ENCODE measurements around the gene DCLK1.

Gene DCLK1

GRCh38 chr13:36131222-36131930, at the start of gene DCLK1:
Gene DCLK1, minus strand, starts transcription at chr13:36131382.
- no peak for TF ChIP-seq CTCF (IDR thresholded peaks at IDR 0.05; ENCODE audit: insufficient read depth, missing control alignments)
- DNase-seq (ENCODE audit: insufficient read length, low spot score) (no peak), FAIRE-seq (no peak)

- DNase-seq (ENCODE audit: insufficient read length, low spot score): no peak
- no peak for FAIRE-seq
- TF ChIP-seq CTCF (IDR thresholded peaks at IDR 0.05; ENCODE audit: insufficient read depth, missing control alignments): no peak
These were observed 44.4 kb upstream of the DCLK1 start for GRCh38 chr13:36175621-36176020.

- FAIRE-seq (no peak), DNase-seq (ENCODE audit: insufficient read length, low spot score) (no peak)
- TF ChIP-seq CTCF (IDR thresholded peaks at IDR 0.05; ENCODE audit: insufficient read depth, missing control alignments): no peak
These were observed 43.7 kb upstream of the DCLK1 start for GRCh38 chr13:36174923-36175322.

- FAIRE-seq (no peak), DNase-seq (ENCODE audit: insufficient read length, low spot score) (no peak)
- TF ChIP-seq CTCF (IDR thresholded peaks at IDR 0.05; ENCODE audit: insufficient read depth, missing control alignments): no peak
These were observed 42.6 kb upstream of the DCLK1 start for GRCh38 chr13:36173571-36174322.

GRCh38 chr13:36166046-36166445, 34.9 kb upstream of the DCLK1 start:
- no peak for DNase-seq (ENCODE audit: insufficient read length, low spot score)
- no peak for FAIRE-seq
- no peak for TF ChIP-seq CTCF (IDR thresholded peaks at IDR 0.05; ENCODE audit: insufficient read depth, missing control alignments)

GRCh38 chr13:36163809-36164308, 32.7 kb upstream of the DCLK1 start:
- no peak for DNase-seq (ENCODE audit: insufficient read length, low spot score)
- peak; percentile 77 for FAIRE-seq
- no peak for TF ChIP-seq CTCF (IDR thresholded peaks at IDR 0.05; ENCODE audit: insufficient read depth, missing control alignments)

GRCh38 chr13:36163286-36163685, 32.1 kb upstream of the DCLK1 start:
- DNase-seq (ENCODE audit: insufficient read length, low spot score) (no peak), FAIRE-seq (no peak)
- no peak for TF ChIP-seq CTCF (IDR thresholded peaks at IDR 0.05; ENCODE audit: insufficient read depth, missing control alignments)

All from D721Med (cell line).